SW480 (cell line): Measurements from ENCODE around the gene C15orf62.

Experiments used
- DNase-seq: peaks from one replicate; pipeline ENCODE4 v3.0.0-alpha.2; 2016; ENCODE audit warnings: low spot score

The C15orf62 gene

DNA sequence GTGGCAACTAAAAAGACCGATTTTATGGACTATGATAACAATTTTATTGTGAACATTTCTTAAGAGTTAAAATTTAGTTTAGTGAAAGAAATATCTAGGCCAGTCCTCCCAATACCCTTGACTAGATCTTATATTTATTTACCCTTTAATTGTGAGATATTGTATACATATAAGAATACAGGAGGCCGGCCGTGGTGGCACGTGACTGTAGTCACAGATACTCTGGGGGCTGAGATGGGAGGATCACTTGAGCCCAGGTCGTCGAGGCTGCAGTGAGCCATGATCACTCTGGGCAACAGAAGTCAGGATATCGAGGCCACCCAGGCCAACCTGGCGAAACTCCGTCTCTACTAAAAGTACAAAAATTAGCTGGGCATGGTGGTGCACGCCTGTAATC is 14.0 kb upstream of the C15orf62 start:
- DNase-seq, result no peak

- DNase-seq, result no peak
These were observed 12.8 kb upstream of the C15orf62 start for GRCh38 chr15:40756938-40757337.

DNA sequence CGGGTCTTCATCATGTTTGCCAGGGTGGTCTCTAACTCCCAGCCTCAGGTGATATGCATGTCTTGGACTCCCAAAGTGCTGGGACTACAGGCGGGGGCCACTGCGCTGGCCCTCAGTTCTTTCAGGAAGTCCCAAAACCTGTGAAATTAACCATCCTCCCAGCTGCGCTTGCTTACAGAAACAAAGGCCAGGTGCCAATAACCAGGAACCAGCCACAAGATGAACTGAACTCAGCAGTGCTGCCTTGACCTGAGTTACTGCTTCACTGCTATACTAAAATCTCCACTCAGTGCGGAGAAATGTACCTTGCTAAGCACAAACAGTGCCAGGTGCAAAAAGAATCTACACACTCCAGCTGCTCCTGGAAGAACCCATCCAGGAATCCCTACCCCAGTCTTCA is 9.8 kb upstream of the C15orf62 start:
- DNase-seq, result no peak

DNA sequence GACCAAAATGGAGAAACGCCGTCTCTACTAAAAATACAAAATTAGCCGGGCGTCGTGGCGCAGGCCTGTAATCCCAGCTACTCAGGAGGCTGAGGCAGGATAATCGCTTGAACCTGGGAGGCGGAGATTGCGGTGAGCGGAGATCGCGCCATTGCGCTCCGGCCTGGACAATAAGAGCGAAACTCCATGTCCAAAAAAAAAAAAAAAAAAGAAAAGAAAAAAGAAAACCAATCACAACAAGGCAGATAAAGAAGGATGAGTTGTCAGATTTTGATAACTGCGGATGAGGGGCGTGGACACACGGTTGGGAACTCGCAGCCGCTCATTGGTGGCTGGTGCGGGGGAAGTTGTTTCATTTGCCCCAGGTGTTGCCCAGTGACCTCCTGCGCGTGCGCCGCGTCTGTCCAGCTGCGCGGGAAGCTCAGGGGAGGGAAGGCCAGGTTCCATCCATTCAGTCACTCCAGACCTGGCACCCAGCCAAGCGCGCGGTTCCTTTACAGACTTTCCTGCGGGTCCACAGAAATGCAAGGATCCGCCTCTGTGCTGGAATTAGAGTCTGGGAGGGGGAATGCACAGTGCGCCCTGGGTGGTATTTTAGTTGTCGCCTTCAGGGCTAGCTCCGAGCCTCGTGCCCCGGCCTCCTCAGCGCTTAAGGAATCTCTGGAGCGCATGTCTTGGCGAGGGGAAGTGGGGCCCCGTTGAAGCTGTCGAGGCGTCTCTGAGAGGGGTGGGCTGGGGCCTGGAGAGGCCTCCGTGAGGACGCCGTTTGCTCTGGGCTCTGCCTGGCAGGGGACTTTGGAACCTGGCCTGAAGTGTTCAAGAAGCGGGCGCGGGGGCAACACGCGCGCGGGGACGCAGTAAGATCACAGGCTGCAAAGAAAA is 6.6 kb upstream of the C15orf62 start:
- peak; percentile 87 for DNase-seq

DNA sequence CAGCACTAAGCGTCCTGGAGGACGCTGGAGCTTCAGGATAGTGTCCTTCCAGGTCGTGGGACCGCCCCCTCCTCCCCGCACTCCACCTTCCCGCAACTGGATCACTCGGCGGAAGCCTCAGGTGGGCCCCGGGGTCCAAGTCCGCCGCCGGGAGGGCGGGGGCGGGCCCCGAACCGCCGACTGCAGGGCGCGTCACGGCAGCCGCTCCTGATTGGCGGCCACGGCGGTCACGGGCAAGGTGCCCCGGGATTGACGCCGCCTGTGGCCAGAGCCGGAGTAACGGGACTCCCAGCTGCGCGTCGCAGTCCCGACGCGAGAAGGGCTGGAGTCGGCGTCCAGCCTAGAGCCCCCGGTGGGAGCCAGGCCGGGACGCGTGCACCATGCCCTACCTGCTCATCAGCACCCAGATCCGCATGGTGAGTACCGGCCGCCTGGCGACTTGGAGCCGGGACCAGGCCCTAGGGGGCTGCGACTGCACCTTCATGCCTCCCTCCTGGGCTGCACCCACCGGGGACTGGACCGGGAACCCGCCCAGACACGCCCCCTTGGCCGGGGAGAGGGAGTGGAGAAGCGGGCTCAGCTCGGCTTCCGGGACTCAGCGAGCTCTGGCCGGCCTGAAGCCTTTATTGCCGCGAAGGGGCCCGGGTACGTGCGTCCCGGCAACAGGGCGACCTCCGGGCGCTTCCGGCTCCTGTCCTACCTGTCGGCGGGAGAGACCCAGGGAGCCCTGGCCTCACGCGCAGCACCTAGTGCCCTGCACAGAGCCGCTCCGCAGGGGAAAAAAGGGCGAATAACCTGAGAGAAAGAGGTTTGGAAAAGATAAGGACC is 5.8 kb upstream of the C15orf62 start, which contains the start of gene GCHFR:
Gene GCHFR (plus strand): TSS at position 268 of the 828 bp plus-strand sequence. CDS start 113 bp downstream, at position 381.
- peak; percentile 76 for DNase-seq

DNA sequence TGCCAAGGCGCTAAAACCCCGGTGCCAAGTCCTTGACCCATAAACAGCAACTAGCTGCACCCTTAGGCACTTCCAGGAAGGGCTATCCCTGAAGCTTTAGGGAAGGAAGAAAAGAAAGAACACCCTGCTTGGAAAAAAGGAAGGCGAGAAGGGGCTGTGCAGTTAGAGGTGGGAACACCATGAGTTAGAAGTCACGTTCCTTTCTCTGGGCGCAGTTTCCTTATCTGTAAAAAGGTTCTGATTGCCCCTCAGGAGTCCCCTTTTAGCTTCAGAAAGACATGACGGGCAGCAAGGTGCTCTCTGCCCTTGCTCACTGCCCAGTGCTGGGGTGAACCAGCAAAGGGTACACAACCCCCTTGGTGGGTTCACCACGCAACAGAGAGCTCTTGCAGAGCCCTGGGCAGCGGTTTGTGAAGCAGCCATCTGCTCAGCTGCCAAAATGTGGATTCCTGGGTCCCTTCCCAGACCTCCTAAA is 5.1 kb upstream of the C15orf62 start:
- no peak for DNase-seq

DNA sequence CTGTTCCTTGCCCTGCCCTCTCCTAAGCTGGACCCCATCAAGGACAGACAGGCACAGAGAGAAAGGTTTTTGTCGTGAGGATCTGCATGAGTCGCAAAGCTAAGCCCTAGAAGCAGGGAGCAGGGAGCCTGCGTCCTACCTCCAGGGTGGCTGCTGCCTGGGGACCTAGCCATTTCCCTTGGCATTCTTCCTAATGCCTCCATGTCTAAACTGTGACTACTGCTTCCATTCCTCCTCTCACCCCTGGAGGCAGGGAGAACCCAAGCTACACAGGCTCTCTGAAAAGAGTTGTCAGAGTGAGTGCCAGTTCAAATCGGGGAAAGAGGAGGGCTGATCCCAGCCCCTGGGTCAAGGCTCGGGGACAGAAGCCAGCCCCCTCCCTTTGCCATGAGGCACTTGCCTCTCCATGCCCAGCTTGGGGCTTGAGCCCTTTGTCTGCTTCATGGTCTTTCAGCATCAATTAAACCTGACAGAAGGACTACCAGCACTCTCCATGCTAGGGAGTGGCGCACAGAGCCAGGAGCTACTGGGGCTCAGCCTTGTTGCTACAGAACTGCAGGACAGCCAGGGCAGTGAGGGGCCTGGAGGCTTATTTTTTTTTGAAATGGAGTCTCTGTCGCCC is 3.5 kb upstream of the C15orf62 start:
- no peak for DNase-seq

DNA sequence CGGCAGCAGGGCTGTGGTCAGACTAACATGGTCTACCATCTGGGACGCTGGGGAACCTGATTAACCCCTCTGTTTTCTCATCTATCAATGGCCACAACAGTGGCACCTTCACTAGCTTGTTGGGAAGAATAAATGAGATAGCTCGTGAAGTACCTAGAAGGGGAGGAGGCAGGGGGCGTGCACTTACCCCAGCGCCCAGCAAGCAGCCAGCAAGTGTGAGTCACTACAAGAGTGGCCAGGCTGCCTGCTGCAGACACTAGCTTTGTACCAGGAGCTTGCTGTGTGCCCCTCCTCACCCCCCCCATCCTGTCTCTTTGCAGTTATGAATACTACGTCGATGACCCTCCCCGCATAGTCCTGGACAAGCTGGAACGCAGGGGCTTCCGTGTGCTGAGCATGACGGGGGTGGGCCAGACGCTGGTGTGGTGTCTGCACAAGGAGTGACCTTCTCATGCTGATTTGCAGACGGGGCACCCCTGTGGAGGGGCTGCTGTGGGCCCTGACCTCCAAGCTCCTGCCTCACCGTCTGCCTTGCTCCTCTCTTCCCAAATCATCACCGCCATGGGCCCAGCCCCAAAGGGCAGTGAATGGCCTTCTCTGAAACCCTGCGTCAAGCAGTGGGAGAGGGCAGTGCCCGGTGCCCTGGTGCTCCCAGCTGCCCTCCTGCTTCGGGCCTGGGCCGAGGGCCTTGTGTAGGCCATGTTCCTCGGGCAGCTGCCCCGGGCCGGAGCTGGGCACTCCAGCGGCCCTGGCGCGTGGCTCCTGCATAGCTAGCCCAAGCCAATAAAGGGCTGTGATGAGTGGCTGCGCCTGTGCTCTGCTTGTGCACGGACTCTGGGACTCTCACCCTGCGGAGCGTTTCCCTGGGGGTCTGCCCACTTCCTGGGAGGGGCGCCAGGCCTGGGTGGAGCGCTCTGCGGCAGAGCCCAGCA is 2.6 kb upstream of the C15orf62 start:
- DNase-seq, result no peak

GRCh38 chr15:40767838-40768500 is 1.8 kb upstream of the C15orf62 start:
- no peak for DNase-seq

- no peak for DNase-seq
These were observed 1.1 kb upstream of the C15orf62 start for GRCh38 chr15:40768521-40769273.

GRCh38 chr15:40770147-40770721 is 454 bp downstream of the C15orf62 start:
- no peak for DNase-seq

GRCh38 chr15:40771242-40771641 is 1.5 kb downstream of the C15orf62 start:
- DNase-seq, result no peak

DNA sequence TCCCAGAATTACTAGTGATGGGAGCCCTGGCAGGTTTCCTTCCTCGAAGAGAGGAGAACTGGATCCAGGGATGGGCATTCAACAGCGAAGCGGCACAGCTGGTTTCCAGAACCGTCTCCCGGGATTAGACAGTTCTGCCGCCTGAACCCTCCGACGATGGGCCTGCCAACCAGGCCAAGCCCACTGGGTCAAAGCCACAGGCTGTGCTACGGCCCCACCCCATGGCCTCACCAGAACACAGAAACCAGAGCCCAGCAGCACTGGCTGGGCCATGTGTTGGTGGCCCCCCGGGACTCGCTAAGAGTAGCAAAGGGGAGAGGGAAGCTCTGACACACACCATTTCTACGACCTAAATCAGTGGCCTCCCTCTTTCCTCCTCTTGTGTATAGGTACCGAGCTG is 2.2 kb downstream of the C15orf62 start:
- no peak for DNase-seq

GRCh38 chr15:40773496-40773895 is 3.7 kb downstream of the C15orf62 start:
- no peak for DNase-seq

- no peak for DNase-seq
These were observed 4.1 kb downstream of the C15orf62 start for GRCh38 chr15:40773902-40774301.

GRCh38 chr15:40775007-40775406 is 5.2 kb downstream of the C15orf62 start:
- DNase-seq, result no peak

GRCh38 chr15:40775740-40776536 is 6.2 kb downstream of the C15orf62 start:
- no peak for DNase-seq

- peak; percentile 74 for DNase-seq
These were observed 6.9 kb downstream of the C15orf62 start for GRCh38 chr15:40776537-40777141.
